OCI-LY3 (cell line): Measurements from ENCODE around the gene WDFY4.

Source experiments
- H2AFZ ChIP-seq: fragments of 200-600, 300-600 bp; shearing (Covaris generic); 2 replicates; pipeline ENCODE4 v1.6.0; 2014; ENCODE audit warnings: antibody characterized with exemption, low read depth, low read length
- H3K27ac ChIP-seq: fragments of 200-600, 300-600 bp; sonication (generic); 2 replicates; pipeline ENCODE4 v1.5.1; 2014; ENCODE audit warnings: mild to moderate bottlenecking, low read length, moderate library complexity, mixed read lengths
- H3K27me3 ChIP-seq: fragments of 200-600, 300-600 bp; sonication (generic); 2 replicates; pipeline ENCODE4 v1.6.1; 2014; ENCODE audit warnings: low read depth, low read length, mixed read lengths
- H3K36me3 ChIP-seq: fragments of 200-600, 300-600 bp; sonication (generic); replicated peaks from 2 replicates; pipeline ENCODE3; 2014; ENCODE audit warnings: low read depth, low read length, mixed read lengths
- H3K4me1 ChIP-seq: fragments of 300-600, 200-600 bp; sonication (generic); 2 replicates; pipeline ENCODE4 v1.6.1; 2014; ENCODE audit warnings: low read length, mixed read lengths
- H3K4me2 ChIP-seq: fragments of 200-600, 300-600 bp; sonication (generic); 2 replicates; pipeline ENCODE4 v1.6.1; 2014; ENCODE audit warnings: low read length, mixed read lengths
- H3K4me3 ChIP-seq: fragments of 300-600, 200-600 bp; sonication (generic); 2 replicates; pipeline ENCODE4 v1.5.1; 2014; ENCODE audit warnings: antibody characterized with exemption, mild to moderate bottlenecking, low read length, moderate library complexity
- H3K79me2 ChIP-seq: fragments of 300-600, 200-600 bp; shearing (Covaris generic); 2 replicates; pipeline ENCODE4 v1.6.1; 2014; ENCODE audit warnings: mild to moderate bottlenecking, low read length, mixed read lengths
- H3K9ac ChIP-seq: fragments of 300-600, 200-600 bp; shearing (Covaris generic); 2 replicates; pipeline ENCODE4 v1.6.0; 2014; ENCODE audit warnings: mild to moderate bottlenecking, low read length, moderate library complexity
- H3K9me3 ChIP-seq: fragments of 200-600, 300-600 bp; shearing (Covaris generic); 2 replicates; pipeline ENCODE4 v1.6.1; 2014; ENCODE audit warnings: low read length, mixed read lengths; ENCODE audit not compliant: insufficient read depth
- H4K20me1 ChIP-seq: fragments of 200-600, 300-600 bp; sonication (generic); 2 replicates; pipeline ENCODE4 v1.6.1; 2016; ENCODE audit warnings: low read length, mixed read lengths; ENCODE audit not compliant: insufficient read depth
- EZH2phosphoT487 ChIP-seq: fragments of 200-600 bp; shearing (Covaris generic); IDR thresholded peaks from 2 replicates; pipeline ENCODE4 v1.6.1; 2018; ENCODE audit warnings: antibody characterized with exemption, mixed run types, low read depth
- TF ChIP-seq, protein P1 (sequence below): fragments of 200-600, 300-600 bp; sonication (generic); IDR thresholded peaks from 2 replicates; pipeline ENCODE4 v1.5.1; 2014; ENCODE audit warnings: antibody characterized with exemption, low read length, low read depth

WDFY4 gene

DNA sequence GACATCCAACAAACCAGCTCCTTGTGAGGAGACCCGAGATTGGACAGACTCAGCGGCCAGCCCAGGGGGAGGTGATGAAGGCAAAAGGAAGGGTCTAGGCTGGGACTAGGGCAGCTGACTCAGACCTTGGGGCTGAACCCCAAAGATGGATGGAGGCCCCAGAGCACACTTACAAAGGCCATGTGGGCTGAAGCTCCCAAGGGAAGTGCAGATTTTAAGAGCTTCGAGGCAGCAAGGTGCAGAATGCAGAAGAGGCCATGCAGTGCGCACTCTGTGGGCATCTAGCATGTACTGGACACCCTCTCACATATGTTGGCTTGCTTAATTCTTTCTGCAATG lies 11.8 kb downstream of the WDFY4 start:
- Histone ChIP-seq H3K27ac (peak overlapping the region; percentile 47), H3K4me3 (no peak overlapping the region), H3K4me1 (peaks cover 99% of the 10 kb centered on the region), H3K79me2 (peaks cover 100% of the 10 kb centered on the region), H4K20me1 (peaks cover 96% of the 10 kb centered on the region), H3K36me3 (peaks cover 44% of the 10 kb centered on the region), H3K9ac (no peak overlapping the region), H3K4me2 (peak overlapping the region; percentile 46; the same call in 1 of the 2 replicates), H3K9me3 (no peaks in the 10 kb centered on the region), H2AFZ (no peak overlapping the region), H3K27me3 (no peaks in the 10 kb centered on the region)
- no peak for TF ChIP-seq EZH2phosphoT487
- TF ChIP-seq, protein P1, sequence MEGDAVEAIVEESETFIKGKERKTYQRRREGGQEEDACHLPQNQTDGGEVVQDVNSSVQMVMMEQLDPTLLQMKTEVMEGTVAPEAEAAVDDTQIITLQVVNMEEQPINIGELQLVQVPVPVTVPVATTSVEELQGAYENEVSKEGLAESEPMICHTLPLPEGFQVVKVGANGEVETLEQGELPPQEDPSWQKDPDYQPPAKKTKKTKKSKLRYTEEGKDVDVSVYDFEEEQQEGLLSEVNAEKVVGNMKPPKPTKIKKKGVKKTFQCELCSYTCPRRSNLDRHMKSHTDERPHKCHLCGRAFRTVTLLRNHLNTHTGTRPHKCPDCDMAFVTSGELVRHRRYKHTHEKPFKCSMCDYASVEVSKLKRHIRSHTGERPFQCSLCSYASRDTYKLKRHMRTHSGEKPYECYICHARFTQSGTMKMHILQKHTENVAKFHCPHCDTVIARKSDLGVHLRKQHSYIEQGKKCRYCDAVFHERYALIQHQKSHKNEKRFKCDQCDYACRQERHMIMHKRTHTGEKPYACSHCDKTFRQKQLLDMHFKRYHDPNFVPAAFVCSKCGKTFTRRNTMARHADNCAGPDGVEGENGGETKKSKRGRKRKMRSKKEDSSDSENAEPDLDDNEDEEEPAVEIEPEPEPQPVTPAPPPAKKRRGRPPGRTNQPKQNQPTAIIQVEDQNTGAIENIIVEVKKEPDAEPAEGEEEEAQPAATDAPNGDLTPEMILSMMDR: no peak

DNA sequence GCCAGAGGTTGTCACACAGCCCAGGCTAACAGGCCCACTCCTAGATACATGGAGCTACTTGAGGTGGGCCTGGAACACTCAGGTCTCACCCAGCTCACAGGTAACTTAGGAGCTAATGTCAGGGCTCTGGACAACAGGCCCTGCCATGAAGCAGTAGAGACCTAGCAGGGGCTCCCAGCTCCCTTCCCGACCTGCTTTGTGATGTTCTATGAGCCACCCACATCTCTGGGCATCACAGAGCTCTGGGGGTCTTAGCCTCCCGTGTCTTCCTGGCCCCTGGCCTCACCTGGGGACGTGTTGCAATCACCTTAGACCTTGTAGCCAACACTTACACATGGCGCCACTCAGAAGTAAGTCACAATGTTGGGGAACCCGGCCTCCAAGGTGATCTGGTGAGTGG lies 12.4 kb downstream of the WDFY4 start:
- peaks cover 99% of the 10 kb centered on the region for H3K4me1 ChIP-seq

DNA sequence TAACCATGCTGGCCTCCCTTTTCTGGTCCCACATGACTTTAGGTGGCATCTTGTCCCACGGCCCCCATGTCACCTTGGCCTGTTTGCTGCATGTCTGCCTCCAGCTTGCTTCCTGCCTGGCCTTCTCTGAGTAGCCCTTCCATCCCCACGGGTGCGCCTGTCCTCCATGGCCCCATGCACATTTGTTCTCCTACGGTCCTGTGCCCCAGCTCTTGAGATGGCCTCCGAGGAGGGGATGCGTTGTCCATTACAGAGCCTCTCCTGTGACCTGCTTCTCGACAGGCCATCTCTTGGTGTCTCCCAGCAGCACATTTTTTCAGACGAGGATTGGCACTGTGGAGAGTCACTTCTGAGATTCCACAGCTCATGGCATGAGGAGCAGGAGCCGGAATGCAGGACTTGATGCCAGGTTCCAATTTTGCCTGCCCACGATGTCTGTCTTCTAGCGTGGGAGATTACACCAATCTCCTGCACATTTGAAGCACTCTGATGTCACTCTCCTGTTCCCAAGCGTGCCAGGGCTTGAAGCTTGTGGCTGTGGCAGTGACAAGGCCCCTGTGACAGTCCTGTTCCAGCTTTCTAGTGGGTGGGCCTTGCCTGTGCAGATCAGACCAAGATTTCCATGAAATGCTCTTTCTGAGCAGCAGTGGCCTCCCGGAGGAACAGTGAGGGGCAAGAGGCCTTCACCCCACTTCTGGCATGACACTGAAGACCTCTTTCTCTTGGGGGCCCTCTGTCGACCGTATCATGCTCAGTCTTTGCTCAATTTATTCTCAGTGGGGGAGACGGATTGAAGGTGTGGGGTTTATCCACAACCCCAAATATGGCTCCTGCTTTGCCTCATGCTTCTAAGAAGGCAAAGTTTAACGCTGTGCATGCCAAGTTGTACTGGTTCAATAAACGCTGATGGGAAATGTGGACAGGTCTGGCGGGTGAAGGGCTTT lies 13.4 kb downstream of the WDFY4 start:
- peaks cover 95% of the 10 kb centered on the region for H4K20me1 ChIP-seq
- H2AFZ ChIP-seq: no peak overlapping the region
- H3K27ac ChIP-seq: peak overlapping the region; percentile 65
- peaks cover 37% of the 10 kb centered on the region for H3K36me3 ChIP-seq
- H3K4me1 ChIP-seq: peaks cover 99% of the 10 kb centered on the region
- no peaks in the 10 kb centered on the region for H3K27me3 ChIP-seq
- no peak overlapping the region for H3K4me3 ChIP-seq
- no peaks in the 10 kb centered on the region for H3K9me3 ChIP-seq
- H3K4me2 ChIP-seq: peak overlapping the region; percentile 44
- peaks cover 100% of the 10 kb centered on the region for H3K79me2 ChIP-seq
- no peak for TF ChIP-seq EZH2phosphoT487
- TF ChIP-seq, protein P1: peak; percentile 39; the same call in 1 of the 2 replicates
- peak overlapping the region; percentile 38; the same call in 1 of the 2 replicates for H3K9ac ChIP-seq

More for the DNA sequence above, 12.4 kb downstream of the WDFY4 start:
- no peaks in the 10 kb centered on the region for H3K27me3 ChIP-seq
- TF ChIP-seq EZH2phosphoT487: no peak
- TF ChIP-seq, protein P1: no peak
- peaks cover 100% of the 10 kb centered on the region for H3K79me2 ChIP-seq
- H3K4me3 ChIP-seq: no peak overlapping the region
- H2AFZ ChIP-seq: no peak overlapping the region
- H3K9me3 ChIP-seq: no peaks in the 10 kb centered on the region
- peaks cover 95% of the 10 kb centered on the region for H4K20me1 ChIP-seq
- H3K36me3 ChIP-seq: peaks cover 40% of the 10 kb centered on the region
- no peak overlapping the region for H3K9ac ChIP-seq
- H3K27ac ChIP-seq: 0 out of 2 replicates have a peak overlapping the region, but pooled peaks have one; percentile 65
- H3K4me2 ChIP-seq: no peak overlapping the region; the same call in 1 of the 2 replicates

DNA sequence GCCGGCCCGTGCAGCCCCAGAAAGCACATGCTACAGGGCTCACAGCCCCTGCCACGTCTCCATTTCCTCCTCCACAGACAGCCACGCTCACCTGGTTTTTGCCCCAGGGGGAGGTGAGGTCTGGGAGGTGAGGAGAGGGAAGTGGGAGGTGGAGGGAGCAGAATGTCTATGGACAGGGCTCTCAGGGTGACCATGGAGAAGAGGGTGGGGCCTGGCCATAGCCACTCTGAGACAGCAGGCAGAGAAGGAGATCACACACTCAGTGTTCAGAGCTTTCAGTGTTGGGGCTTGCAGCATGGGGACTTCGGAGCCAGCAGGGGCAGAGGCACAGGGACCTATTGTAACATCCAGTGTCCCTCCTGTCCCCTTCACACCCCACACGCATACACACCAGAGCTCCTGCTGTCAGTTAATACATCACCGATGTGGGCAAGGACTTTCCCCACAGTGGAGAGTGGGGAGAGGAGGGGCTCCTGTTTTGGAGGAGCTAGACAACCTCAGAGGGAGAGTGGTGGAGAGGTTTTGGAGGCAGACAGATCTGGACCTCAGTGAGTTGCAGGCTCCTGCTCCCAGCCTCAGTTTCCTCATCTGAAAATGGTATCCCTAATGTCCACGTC lies 14.4 kb downstream of the WDFY4 start:
- Histone ChIP-seq H4K20me1 (peaks cover 95% of the 10 kb centered on the region), H3K4me2 (peak overlapping the region; percentile 44)
- TF ChIP-seq, protein P1: no peak
- TF ChIP-seq EZH2phosphoT487: no peak

More for the DNA sequence above, 14.4 kb downstream of the WDFY4 start:
- Histone ChIP-seq H3K27ac (peak overlapping the region; percentile 65), H3K36me3 (peaks cover 40% of the 10 kb centered on the region), H2AFZ (no peak overlapping the region), H3K9me3 (no peaks in the 10 kb centered on the region), H3K79me2 (peaks cover 100% of the 10 kb centered on the region), H3K9ac (peak overlapping the region; percentile 38; the same call in 1 of the 2 replicates), H3K4me1 (peaks cover 99% of the 10 kb centered on the region), H3K4me3 (no peak overlapping the region), H3K27me3 (no peaks in the 10 kb centered on the region)
